GOT3 (cell line): ENCODE results near the gene EPHB1.
"Not testable (repeated sequence)": the region's sequence is repeated elsewhere in the genome, so short reads cannot be mapped to it uniquely, and the experiment has no call there.

Source experiments
- DNase-seq: peaks from one replicate; lab custom pipeline; 2025; ENCODE audit warnings: mixed read lengths; lab: John Stamatoyannopoulos, UW

The EPHB1 gene

GRCh38 chr3:135215516-135215915 lies 420.5 kb downstream of the EPHB1 start:
- no peak for DNase-seq

- no peak for DNase-seq
Observed at GRCh38 chr3:135216659-135217058, 421.6 kb downstream of the EPHB1 start.

DNA sequence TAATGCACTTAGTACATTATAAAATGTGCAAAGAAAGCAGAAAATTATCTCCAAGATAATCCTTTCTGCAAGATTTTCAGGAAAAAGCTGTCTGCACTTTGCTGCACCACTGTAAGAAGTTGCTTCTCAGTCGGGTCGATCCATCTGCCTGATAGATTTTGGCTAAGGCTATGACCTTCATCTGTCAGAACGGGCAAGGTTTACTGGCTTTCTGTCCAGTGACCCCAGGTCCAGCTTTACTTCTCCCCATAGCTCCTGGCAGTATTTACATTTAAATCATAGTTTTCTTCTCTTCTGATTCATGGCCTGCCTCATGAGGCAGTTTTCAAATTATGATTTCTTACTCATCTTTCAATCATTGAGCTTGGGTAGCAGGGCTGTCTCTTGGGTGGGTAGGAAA lies 422.7 kb downstream of the EPHB1 start:
- DNase-seq = no peak

- DNase-seq = no peak
Observed at GRCh38 chr3:135218304-135218703, 423.2 kb downstream of the EPHB1 start.

- no peak for DNase-seq
Observed at GRCh38 chr3:135218782-135219181, 423.7 kb downstream of the EPHB1 start.

- DNase-seq = no peak
Observed at GRCh38 chr3:135224815-135225362, 429.8 kb downstream of the EPHB1 start.

GRCh38 chr3:135226057-135226456 lies 431.0 kb downstream of the EPHB1 start:
- no peak for DNase-seq

GRCh38 chr3:135228201-135228600 lies 433.1 kb downstream of the EPHB1 start:
- DNase-seq = no peak

- no peak for DNase-seq
Observed at GRCh38 chr3:135229018-135229495, 434.0 kb downstream of the EPHB1 start.

GRCh38 chr3:135231737-135232136 lies 436.7 kb downstream of the EPHB1 start:
- DNase-seq = no peak

DNA sequence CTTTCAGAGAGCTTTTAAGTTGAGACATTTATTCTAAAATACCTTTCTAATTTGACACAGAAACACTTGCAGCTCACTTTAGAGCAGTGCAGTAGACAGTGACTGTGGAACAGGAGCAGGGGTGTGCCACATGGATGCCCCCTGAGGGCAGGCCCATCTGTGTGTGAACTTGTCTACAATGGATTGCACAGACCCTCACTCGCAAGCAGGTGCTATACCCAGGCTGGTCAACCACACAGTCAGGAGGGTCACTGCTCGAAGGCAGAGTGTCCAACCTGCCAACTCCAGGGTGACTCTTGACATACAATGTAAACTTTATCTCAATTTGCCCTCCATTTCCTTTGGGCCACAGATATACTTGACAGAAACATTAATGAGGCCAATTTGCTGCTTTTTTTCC lies 437.2 kb downstream of the EPHB1 start:
- no peak for DNase-seq

- DNase-seq = not testable (repeated sequence)
Observed at GRCh38 chr3:135233476-135233875, 438.4 kb downstream of the EPHB1 start.

DNA sequence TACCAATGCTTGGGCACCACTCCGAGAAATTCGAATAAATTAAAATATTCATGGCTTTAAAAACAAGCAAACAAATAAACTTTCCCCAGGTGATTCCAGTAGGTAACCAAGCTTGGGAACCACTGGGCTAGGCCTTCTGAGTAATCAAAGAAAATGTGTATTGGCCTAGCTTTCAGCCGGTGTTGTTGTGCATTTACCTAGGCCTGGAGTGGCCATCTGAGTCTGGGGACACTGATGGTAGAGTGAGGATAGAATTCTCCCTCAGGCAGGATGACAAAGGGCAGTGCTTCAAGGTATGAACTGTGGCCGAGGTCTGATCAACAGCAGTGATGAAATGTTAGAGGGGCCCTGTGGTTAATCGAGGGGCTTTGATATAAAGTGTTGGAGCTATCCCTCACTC lies 440.5 kb downstream of the EPHB1 start:
- DNase-seq = no peak

GRCh38 chr3:135237371-135238143 lies 442.5 kb downstream of the EPHB1 start:
- DNase-seq = no peak

- DNase-seq = no peak
Observed at GRCh38 chr3:135238236-135238830, 443.3 kb downstream of the EPHB1 start.

GRCh38 chr3:135238871-135239614 lies 444.0 kb downstream of the EPHB1 start:
- DNase-seq = no peak

DNA sequence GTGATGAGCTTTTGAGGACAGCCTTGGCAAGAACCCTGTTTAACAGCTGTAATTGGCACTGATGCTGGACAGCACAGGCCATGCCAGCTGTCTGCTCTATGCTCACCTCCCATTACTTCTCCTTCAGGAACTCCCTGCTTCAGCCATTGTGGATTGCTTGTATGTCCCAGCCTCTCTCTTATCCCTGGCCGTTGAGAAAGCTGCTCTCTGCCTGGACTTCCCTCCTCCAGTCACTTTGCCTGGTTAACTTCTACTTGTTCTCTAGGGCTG lies 444.5 kb downstream of the EPHB1 start:
- no peak for DNase-seq

GRCh38 chr3:135240426-135240825 lies 445.4 kb downstream of the EPHB1 start:
- no peak for DNase-seq

- no peak for DNase-seq
Observed at GRCh38 chr3:135242285-135242684, 447.2 kb downstream of the EPHB1 start.

DNA sequence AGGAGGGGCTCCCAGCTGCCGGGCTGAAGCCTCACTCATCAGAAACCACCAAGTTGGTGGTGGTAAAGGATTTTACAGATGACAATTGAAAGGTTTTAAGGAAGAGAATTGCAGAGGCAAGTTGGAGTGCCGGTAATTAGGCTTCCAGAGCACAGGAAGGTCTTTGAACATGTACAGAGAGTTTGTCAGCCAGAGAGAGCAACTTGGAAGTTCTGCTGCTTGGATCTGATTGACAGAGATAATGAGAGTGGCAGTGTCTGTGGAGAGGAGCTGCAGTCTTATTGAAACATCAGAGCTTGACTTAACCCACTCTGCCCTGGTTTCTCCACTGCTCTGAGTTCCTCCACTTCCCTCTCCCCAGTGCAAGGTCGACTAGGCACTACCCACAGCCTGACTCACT lies 448.6 kb downstream of the EPHB1 start:
- DNase-seq = no peak

GRCh38 chr3:135246027-135246426 lies 451.0 kb downstream of the EPHB1 start:
- DNase-seq = no peak

DNA sequence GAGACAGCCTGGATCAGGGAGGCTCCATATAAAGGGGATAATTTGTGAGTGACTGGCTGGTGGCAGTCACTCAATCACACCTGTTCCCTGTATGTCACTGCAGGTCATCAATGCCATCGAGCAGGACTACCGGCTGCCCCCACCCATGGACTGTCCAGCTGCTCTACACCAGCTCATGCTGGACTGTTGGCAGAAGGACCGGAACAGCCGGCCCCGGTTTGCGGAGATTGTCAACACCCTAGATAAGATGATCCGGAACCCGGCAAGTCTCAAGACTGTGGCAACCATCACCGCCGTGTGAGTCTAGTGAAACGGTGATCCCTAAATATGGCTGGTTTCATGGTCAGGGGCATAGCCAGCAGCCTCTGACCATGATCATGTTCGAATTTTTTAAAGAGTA lies 453.2 kb downstream of the EPHB1 start:
- DNase-seq = no peak

GRCh38 chr3:135249186-135249585 lies 454.1 kb downstream of the EPHB1 start:
- DNase-seq = no peak
